Right lobe of liver (tissue), 6 donors: ENCODE measurements around the gene C6orf52. TPM values are rescaled to one million over a fixed set of nuclear protein-coding genes. Genes with fewer than 3 reads are reported as not detected.

Experiments
- ATAC-seq, 4 donors: fragments of 200-7000 bp; cut with Tn5 transposase; one replicate each; pipeline ENCODE4 v1.9.1; 2020; ENCODE audit warnings: mild to moderate bottlenecking in 4 of 4, moderate library complexity in 4 of 4
- DNase-seq, 3 donors: peaks; one replicate each; pipeline ENCODE4 v3.0.0-alpha.2; 2020
- H3K27ac ChIP-seq, 3 donors: fragments of 200-600 bp; one replicate each; pipeline ENCODE4 v1.8.0; 2022
- H3K27me3 ChIP-seq, 2 donors: fragments of 200-600 bp; one replicate each; pipeline ENCODE4 v1.8.0; 2022
- H3K36me3 ChIP-seq, 4 donors: fragments of 200-600 bp; sonication (generic) in 1 of 4; one replicate each; pipeline versions ENCODE4 v1.5.1 to v1.8.0; 2017 to 2022; ENCODE audit warnings: control low read depth in 1 of 4
- H3K4me1 ChIP-seq, 4 donors: fragments of 200-600 bp; sonication (generic) in 1 of 4; one replicate each; pipeline versions ENCODE4 v1.5.1 to v1.8.0; 2017 to 2022; ENCODE audit warnings: control low read depth in 1 of 4
- H3K4me3 ChIP-seq, 3 donors: fragments of 200-600 bp; one replicate each; pipeline ENCODE4 v1.8.0; 2022
- H3K9me3 ChIP-seq, 4 donors: fragments of 200-600 bp; sonication (generic) in 1 of 4; one replicate each; pipeline versions ENCODE4 v1.5.1 to v1.8.0; 2017 to 2022; ENCODE audit warnings: control low read depth in 1 of 4
- CTCF ChIP-seq, 4 donors: fragments of 200-600 bp in 3 of 4; fragments of 450-650 bp in 1 of 4; IDR thresholded peaks; one replicate each; pipeline versions ENCODE4 v1.5.1 to v1.8.0; 2016 to 2022; ENCODE audit warnings: antibody characterized with exemption in 4 of 4, mild to moderate bottlenecking in 2 of 4
- POLR2A ChIP-seq: fragments of 450-650 bp; IDR thresholded peaks from one replicate; pipeline ENCODE4 v1.6.1; 2017; ENCODE audit warnings: antibody characterized with exemption, mild to moderate bottlenecking
- whole genome bisulfite sequencing: methylation state at CpG from one replicate; pipeline ENCODE4 v1.1.6; 2018; ENCODE audit warnings: low coverage, low lambda C conversion rate; ENCODE audit not compliant: insufficient coverage; ENCODE audit errors: missing lambda C conversion rate; 5-methylcytosine and 5-hydroxymethylcytosine counted together
- intact Hi-C, 2 donors: fragments of 100-400 bp; cut with DNase I; formaldehyde crosslinking; loops; one replicate each; pipeline versions ENCODE4 v1.11.2 to v1.14.1; 2022
- small RNA-seq, 2 experiments: library from RNA; depleted of rRNA; stranded (forward); fragments of <200 nt; gene quantifications; one replicate each; pipeline ENCODE3, GENCODE V24; 2016
- total RNA-seq, 6 experiments: library from RNA; depleted of rRNA in 2 of 6; stranded (reverse); fragments of >200 nt in 2 of 6; fragmentation: NEBNext Ultra II Directional in 3 of 6; extraction: Animal tissue kit (Norgen Biotek cat#: 25700) in 3 of 6; gene quantifications; one replicate each; pipeline versions ENCODE4 v1.1.0 to v1.2.4, GENCODE V29; 2016 to 2023
- donor health status: DM: no; HTN: yes; CAD: no.
- donor health status: DM: no; HTN: no; CAD: no.
- donor health status: DM: no; HTN: no; CAD: no.
- donor health status: DM: no; HTN: yes; CAD: no.
- donor health status: DM: no; HTN: yes; CAD: no.

C6orf52 gene
- total RNA-seq, 6 experiments from 2014 or later = 0.75 to 1.2 TPM; not detected in 4

DNA sequence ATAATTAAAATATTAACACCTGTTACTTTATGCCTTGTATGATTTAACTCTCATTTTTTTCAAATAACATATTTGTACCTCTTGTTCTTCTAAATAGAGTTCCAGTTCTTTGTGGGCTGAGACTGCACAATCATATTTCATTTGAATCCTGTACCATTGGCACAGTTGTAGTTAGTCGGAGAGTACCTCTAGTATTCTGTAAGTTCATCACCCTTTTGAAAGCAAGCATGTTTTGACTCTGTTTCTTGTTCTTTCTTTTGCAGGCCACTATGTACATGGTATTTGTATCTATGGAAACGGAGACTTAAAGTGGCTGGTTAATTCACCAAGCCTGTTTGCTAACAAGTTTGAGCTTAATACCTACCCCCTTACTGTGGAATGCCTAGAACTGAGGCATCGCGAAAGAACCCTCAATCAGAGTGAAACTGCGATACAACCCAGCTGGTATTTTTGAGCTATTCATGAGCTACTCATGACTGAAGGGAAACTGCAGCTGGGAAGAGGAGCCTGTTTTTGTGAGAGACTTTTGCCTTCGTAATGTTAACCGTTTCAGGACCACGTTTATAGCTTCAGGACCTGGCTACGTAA is 68.2 kb downstream of the C6orf52 start:
- Histone ChIP-seq H3K36me3 (peaks cover 0 to 16% (median 1%) of the 10 kb centered on the region in 4 donors), H3K4me3 (no peak overlapping the region), H3K4me1 (no peaks in the 10 kb centered on the region), H3K9me3 (no peaks in the 10 kb centered on the region), H3K27me3 (no peaks in the 10 kb centered on the region), H3K27ac (no peak overlapping the region)
- intact Hi-C loops = no loop called here
- TF ChIP-seq CTCF (IDR thresholded peaks at IDR 0.05) (no peak), POLR2A (no peak)
- ATAC-seq (no peak), DNase-seq (no peak)
- WGBS = 79% methylated on average over 5 of the region's 9 CpGs

- H3K4me1 ChIP-seq = no peaks in the 10 kb centered on the region
- 82% methylated on average over 5 of the region's 5 CpGs for WGBS
- H3K27me3 ChIP-seq = no peaks in the 10 kb centered on the region
- H3K9me3 ChIP-seq = no peaks in the 10 kb centered on the region
- H3K27ac ChIP-seq = no peak overlapping the region
- TF ChIP-seq CTCF (IDR thresholded peaks at IDR 0.05) = no peak
- TF ChIP-seq POLR2A = no peak
- ATAC-seq = no peak
- intact Hi-C loops = no loop called here
- peaks cover 0 to 16% (median 1%) of the 10 kb centered on the region in 4 donors for H3K36me3 ChIP-seq
- no peak overlapping the region for H3K4me3 ChIP-seq
- DNase-seq = no peak
Measured at GRCh38 chr6:10624836-10625235, 69.6 kb downstream of the C6orf52 start.

- ATAC-seq (no peak), DNase-seq (no peak)
- Histone ChIP-seq H3K4me1 (no peaks in the 10 kb centered on the region), H3K27me3 (no peaks in the 10 kb centered on the region), H3K36me3 (peaks cover 0 to 8% (median 0%) of the 10 kb centered on the region in 4 donors), H3K9me3 (no peaks in the 10 kb centered on the region), H3K4me3 (no peak overlapping the region), H3K27ac (no peak overlapping the region)
- no peak for TF ChIP-seq CTCF (IDR thresholded peaks at IDR 0.05)
- TF ChIP-seq POLR2A = no peak
- WGBS = 87% methylated on average over 4 of the region's 4 CpGs
- intact Hi-C loops = no loop called here
Measured at GRCh38 chr6:10621847-10622246, 72.6 kb downstream of the C6orf52 start.

Small RNAs within 50 kb of the gene (small RNA-seq; reads per million reads assigned to genes)
- gene RF00019 = 0 reads per million in 2 experiments

Other genes with a start within 250 kb of the C6orf52 start
- 10 to 100 TPM in 2 of 6 experiments, 1 to 10 TPM in 4; 6.6 to 10.5 (median 9.3) TPM for gene GCNT2, start 173.3 kb downstream of the C6orf52 start, total RNA-seq
- 1 to 10 TPM; 3.4 to 9.1 (median 6.5) TPM for gene PAK1IP1, start 356 bp upstream of the C6orf52 start, total RNA-seq
- 10 to 100 TPM; 45.6 to 72.1 (median 54.0) TPM for gene TMEM14C, start 28.5 kb upstream of the C6orf52 start, total RNA-seq
- gene TMEM14B, start 53.2 kb upstream of the C6orf52 start, total RNA-seq = 10 to 100 TPM; 32.6 to 49.8 (median 43.5) TPM
- under 1 TPM in 3 of 6 experiments, not detected in 3; 0.12 to 0.18 (median 0.15) TPM for gene MAK, start 143.9 kb upstream of the C6orf52 start, total RNA-seq
- not detected for gene GCM2, start 187.4 kb upstream of the C6orf52 start, total RNA-seq
- under 1 TPM in 1 of 6 experiments, not detected in 5; 0.20 TPM for gene SYCP2L, start 192.4 kb upstream of the C6orf52 start, total RNA-seq